GM13976 (cell line): ENCODE measurements around the gene GLA.
A peak's percentile ranks its signal among the peaks of the same experiment; 100 is the strongest.

Experiments used
- DNase-seq: peaks from one replicate; pipeline ENCODE4 v3.0.0; 2012; ENCODE audit warnings: low spot score
- in situ Hi-C: fragments of 300-500 bp; cut with MboI; formaldehyde crosslinking; loops from one replicate; pipeline ENCODE4 v1.12.0; 2022; ENCODE audit warnings: low sequenced_read_pairs, mixed read lengths, inconsistent platforms; ENCODE audit not compliant: unreplicated experiment
- TF ChIP-seq, protein P1 (sequence below): IDR thresholded peaks from 2 replicates; pipeline ENCODE4 v1.5.1; 2012; ENCODE audit warnings: borderline replicate concordance, mild to moderate bottlenecking; ENCODE audit not compliant: insufficient read depth; ENCODE audit errors: extremely low read depth, missing control alignments, control extremely low read depth

GLA gene

DNA sequence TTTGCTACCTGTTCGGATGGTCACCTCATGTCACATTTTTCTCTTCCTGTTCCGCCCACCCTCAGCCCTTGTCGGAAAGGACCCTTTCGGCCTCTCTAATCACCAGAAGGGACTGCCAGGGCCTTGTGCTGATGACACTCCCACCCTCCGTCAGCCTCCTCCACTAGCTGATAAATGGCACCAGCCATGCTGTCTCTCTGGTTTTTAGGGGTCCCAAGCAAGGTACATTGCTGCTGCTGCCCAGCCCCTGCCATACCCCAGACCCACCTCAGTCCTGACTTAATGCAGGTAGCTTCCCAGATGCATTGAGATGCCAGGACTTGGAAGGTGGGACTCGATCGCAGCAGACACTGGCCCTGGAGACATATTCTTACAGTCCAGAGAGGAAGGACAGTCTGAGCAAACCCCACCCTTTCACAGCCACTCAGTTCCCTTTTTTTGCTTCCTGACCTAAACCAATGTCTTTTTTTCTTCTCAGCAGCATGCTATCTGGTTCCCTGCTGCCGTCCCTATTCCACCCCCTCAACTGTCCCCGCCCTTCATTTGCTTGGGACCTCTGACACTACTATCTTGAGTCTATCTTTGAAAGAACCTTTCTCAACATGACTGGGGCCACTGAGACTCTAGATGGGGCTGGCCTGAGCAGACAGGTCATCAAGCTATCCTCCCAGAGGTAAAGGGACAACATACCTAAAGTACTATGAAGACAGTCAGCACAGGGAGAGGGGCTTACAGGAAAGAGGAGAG, 21.8 kb downstream of the GLA start, which contains the start of gene BTK:
Gene BTK (minus strand): TSS at position 397 of the 747 bp plus-strand sequence. CDS start 10,907 bp downstream, outside the sequence.
- DNase-seq = peak; percentile 62
- TF ChIP-seq, protein P1, sequence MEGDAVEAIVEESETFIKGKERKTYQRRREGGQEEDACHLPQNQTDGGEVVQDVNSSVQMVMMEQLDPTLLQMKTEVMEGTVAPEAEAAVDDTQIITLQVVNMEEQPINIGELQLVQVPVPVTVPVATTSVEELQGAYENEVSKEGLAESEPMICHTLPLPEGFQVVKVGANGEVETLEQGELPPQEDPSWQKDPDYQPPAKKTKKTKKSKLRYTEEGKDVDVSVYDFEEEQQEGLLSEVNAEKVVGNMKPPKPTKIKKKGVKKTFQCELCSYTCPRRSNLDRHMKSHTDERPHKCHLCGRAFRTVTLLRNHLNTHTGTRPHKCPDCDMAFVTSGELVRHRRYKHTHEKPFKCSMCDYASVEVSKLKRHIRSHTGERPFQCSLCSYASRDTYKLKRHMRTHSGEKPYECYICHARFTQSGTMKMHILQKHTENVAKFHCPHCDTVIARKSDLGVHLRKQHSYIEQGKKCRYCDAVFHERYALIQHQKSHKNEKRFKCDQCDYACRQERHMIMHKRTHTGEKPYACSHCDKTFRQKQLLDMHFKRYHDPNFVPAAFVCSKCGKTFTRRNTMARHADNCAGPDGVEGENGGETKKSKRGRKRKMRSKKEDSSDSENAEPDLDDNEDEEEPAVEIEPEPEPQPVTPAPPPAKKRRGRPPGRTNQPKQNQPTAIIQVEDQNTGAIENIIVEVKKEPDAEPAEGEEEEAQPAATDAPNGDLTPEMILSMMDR = no peak
- in situ Hi-C loops = no loop called here

DNA sequence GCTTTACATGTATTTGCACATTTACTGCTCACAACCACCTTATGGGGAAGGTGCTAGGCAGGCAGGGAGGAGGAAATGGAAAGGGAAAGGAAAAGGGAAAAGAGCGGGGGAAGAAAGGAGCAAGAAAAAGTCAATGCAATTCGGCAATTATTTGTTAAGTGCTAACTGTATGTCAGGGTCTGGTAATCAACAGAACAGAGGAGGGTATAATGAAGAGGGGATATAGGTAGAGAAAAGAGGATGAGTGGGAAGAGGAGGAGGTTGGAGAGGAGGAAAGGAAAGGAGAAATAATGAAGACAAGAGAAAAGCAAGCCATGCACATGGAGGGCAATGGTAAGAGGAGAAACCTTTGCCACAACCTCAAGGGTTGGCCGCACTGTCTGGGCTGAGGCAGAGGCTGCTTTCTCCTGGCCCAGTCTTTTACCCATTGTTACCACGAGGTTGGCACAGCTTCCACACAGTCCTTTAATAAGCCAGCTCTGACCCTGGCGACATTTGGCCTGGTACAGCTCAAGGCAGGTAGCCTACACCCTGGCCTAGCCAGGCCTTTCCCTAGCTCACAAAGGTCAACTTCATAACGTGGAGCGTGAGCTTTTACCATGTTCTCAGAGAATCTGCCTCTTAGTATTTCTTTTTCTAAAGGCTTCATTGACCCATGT, 22.6 kb downstream of the GLA start:
- in situ Hi-C loops = no loop called here
- TF ChIP-seq, protein P1 = no peak
- no peak for DNase-seq

DNA sequence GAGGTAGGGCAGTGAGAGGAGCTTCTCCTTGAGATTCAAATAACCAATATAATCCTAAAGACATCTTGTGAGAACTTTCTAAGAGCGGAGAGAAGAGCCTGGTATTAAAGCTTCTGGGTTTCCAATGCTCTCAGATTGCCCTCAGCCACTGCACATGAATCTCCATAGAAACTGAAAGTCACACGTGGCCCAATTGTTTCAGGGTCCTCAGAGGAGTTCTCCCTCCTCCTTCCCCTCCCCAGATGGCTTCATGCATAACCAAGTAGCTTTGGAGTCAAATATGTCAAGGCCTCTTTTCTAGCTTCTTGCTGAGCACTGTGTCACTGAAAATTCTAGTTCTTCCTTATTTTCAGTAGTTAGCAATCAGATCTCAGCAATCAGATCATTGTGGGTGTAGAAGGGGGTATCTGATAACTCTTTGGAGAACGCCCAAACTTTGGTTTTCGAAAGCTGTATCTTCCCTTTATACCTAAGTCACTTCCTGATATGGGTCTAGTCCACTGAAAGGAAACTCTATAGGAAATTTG, 24.0 kb downstream of the GLA start:
- peak; percentile 41 for DNase-seq
- TF ChIP-seq, protein P1 = no peak
- in situ Hi-C loops = no loop called here

DNA sequence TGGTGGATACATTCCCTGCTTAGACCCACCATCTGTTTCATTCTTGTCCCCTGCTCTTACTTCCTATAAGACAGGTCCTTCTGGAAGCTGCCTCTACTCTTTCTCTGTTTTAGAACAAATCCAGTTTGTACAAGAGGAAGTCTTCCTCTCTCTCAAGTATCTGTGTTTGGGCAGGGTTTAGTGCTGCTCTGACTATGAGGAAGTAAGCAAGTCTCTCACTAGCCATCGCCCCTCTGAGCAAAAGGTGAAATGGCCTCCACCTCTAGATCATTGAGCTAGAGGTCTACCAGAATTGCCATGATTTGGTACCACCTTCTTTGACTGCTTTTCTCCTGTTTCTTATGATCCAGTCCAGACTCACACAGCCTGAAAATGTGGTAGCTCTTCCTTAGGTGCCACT, 30.2 kb downstream of the GLA start:
- in situ Hi-C loops = no loop called here

DNA sequence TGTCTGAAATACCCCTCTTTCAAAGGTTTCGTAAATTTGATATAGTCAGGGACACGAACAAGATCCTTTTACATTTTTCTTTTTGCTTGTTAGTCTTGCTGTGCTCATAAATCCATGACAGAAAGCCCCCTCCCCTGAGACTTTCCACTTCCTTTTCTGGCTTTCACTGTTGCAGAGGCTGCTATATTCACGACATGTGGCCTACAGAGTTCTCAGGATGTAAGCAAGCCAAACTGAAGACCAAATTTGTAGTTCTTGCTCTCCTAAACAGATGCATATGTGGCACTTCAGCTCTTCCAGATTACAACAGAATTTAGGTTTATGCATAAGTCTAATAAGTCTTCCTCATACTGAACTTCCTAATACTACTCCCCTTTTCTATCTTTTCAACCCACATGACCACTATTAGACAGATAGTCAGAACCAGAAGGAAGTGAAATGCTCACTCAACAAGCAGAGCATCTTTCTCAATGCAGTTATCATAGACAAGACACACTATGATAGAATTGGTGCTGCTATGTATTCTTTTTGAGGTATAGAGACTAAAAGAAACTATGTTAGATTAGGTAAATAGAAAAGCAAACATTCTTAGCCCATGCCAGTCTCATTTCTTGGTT, 36.7 kb downstream of the GLA start:
- no peak for DNase-seq
- TF ChIP-seq, protein P1 = no peak
- in situ Hi-C loops = no loop called here

More for the DNA sequence above, 30.2 kb downstream of the GLA start:
- TF ChIP-seq, protein P1 = no peak
- DNase-seq = no peak

DNA sequence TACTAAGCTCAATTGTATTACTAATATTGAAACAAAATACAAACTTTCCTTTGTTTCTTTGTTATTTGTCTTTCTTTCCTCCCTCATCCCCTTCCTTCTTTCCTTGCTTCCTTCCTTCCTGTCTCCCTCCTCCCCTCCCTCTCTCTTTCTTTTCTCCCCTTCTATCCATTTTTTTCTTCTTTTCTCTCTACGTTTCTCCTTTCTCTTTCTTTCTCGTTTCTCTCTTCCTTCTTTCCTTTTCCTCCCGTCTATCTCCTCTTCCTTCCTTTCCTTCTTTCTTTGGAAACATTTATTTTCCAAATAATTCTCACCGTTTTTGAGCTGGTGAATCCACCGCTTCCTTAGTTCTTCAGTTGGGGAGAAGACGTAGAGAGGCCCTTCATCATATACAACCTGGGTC, 38.0 kb downstream of the GLA start:
- TF ChIP-seq, protein P1 = no peak
- in situ Hi-C loops = no loop called here
- DNase-seq = no peak
